Activated naive CD8-positive, alpha-beta T cell treated with anti-CD3 and anti-CD28 coated beads for 36 hours (primary cell): ENCODE data around the gene NOP9. TPM values are rescaled to one million over a fixed set of nuclear protein-coding genes. Genes with fewer than 3 reads are reported as not detected.

Source experiments
- DNase-seq: peaks from one replicate; pipeline ENCODE4 v3.0.0; 2021
- H3K27ac Mint-ChIP-seq: one replicate; pipeline ENCODE4 v1.8.0; 2022; ENCODE audit warnings: mild to moderate bottlenecking, moderate library complexity, mixed read lengths
- H3K27me3 Mint-ChIP-seq: one replicate; pipeline ENCODE4 v1.8.0; 2022; ENCODE audit warnings: mild to moderate bottlenecking, mixed read lengths
- H3K36me3 Mint-ChIP-seq: one replicate; pipeline ENCODE4 v1.8.0; 2021; ENCODE audit warnings: mild to moderate bottlenecking, mixed read lengths
- H3K4me1 Mint-ChIP-seq: one replicate; pipeline ENCODE4 v1.8.0; 2021; ENCODE audit warnings: mixed read lengths
- H3K4me3 Mint-ChIP-seq: one replicate; pipeline ENCODE4 v1.8.0; 2022; ENCODE audit warnings: mild to moderate bottlenecking, moderate library complexity, mixed read lengths
- H3K9me3 Mint-ChIP-seq: one replicate; pipeline ENCODE4 v1.8.0; 2022; ENCODE audit warnings: mixed read lengths
- total RNA-seq, 2 experiments: library from RNA; stranded (reverse); gene quantifications; one replicate each; pipeline ENCODE4 v1.2.3, GENCODE V29; 2021

The NOP9 gene
- total RNA-seq, 2 experiments from 2014 or later: 40.9 to 45.0 TPM

- peak; percentile 82 for DNase-seq
- Mint-ChIP-seq H3K9me3 (no peaks in the 10 kb centered on the region), H3K36me3 (peaks cover 3% of the 10 kb centered on the region), H3K4me3 (peak overlapping the region; percentile 76), H3K27me3 (peaks cover 49% of the 10 kb centered on the region), H3K4me1 (peaks cover 28% of the 10 kb centered on the region), H3K27ac (peak overlapping the region; percentile 64)
Measured at GRCh38 chr14:24332268-24332993, 32.8 kb downstream of the NOP9 start.

GRCh38 chr14:24334431-24335291 lies 35.0 kb downstream of the NOP9 start, which contains the start of gene ADCY4:
ADCY4 (minus strand) TSS chr14:24335071; CDS start chr14:24334652, 419 bp downstream.
- H3K27me3 Mint-ChIP-seq: peaks cover 49% of the 10 kb centered on the region
- no peak within 1 kb of the TSS for H3K27ac Mint-ChIP-seq
- H3K36me3 Mint-ChIP-seq: peaks cover 4% of the 10 kb centered on the region
- peak within 1 kb of the TSS; percentile 50 for H3K4me3 Mint-ChIP-seq
- H3K4me1 Mint-ChIP-seq: peaks cover 34% of the 10 kb centered on the region
- H3K9me3 Mint-ChIP-seq: no peaks in the 10 kb centered on the region
- no peak for DNase-seq

GRCh38 chr14:24335461-24336171 lies 36.0 kb downstream of the NOP9 start:
- DNase-seq: no peak
- H3K27ac Mint-ChIP-seq: no peak overlapping the region
- H3K4me1 Mint-ChIP-seq: peaks cover 39% of the 10 kb centered on the region
- H3K27me3 Mint-ChIP-seq: peaks cover 46% of the 10 kb centered on the region
- no peak overlapping the region for H3K4me3 Mint-ChIP-seq
- H3K9me3 Mint-ChIP-seq: no peaks in the 10 kb centered on the region
- peaks cover 4% of the 10 kb centered on the region for H3K36me3 Mint-ChIP-seq

- Mint-ChIP-seq H3K4me1 (peaks cover 32% of the 10 kb centered on the region), H3K27ac (no peak overlapping the region), H3K9me3 (no peaks in the 10 kb centered on the region), H3K4me3 (no peak overlapping the region), H3K27me3 (peaks cover 33% of the 10 kb centered on the region), H3K36me3 (peaks cover 4% of the 10 kb centered on the region)
- no peak for DNase-seq
Measured at GRCh38 chr14:24337144-24337823, 37.6 kb downstream of the NOP9 start.

- H3K4me1 Mint-ChIP-seq: peaks cover 29% of the 10 kb centered on the region
- no peak overlapping the region for H3K27ac Mint-ChIP-seq
- DNase-seq: no peak
- no peaks in the 10 kb centered on the region for H3K9me3 Mint-ChIP-seq
- H3K4me3 Mint-ChIP-seq: no peak overlapping the region
- peaks cover 28% of the 10 kb centered on the region for H3K27me3 Mint-ChIP-seq
- H3K36me3 Mint-ChIP-seq: peaks cover 4% of the 10 kb centered on the region
Measured at GRCh38 chr14:24337824-24338175, 38.1 kb downstream of the NOP9 start.

- Mint-ChIP-seq H3K4me1 (peaks cover 25% of the 10 kb centered on the region), H3K36me3 (peaks cover 4% of the 10 kb centered on the region), H3K4me3 (peak overlapping the region; percentile 85), H3K9me3 (no peaks in the 10 kb centered on the region), H3K27me3 (peaks cover 17% of the 10 kb centered on the region), H3K27ac (no peak overlapping the region)
- no peak for DNase-seq
Measured at GRCh38 chr14:24338843-24339242, 39.2 kb downstream of the NOP9 start.

- no peaks in the 10 kb centered on the region for H3K9me3 Mint-ChIP-seq
- DNase-seq: peak; percentile 66
Measured at GRCh38 chr14:24339284-24340151, 39.9 kb downstream of the NOP9 start, which contains the start of gene RIPK3. RIPK3 (minus strand) TSS chr14:24339991; CDS start chr14:24339826, 165 bp downstream.

GRCh38 chr14:24340606-24341005 lies 41.0 kb downstream of the NOP9 start:
- no peak for DNase-seq
- peaks cover 20% of the 10 kb centered on the region for H3K4me1 Mint-ChIP-seq
- peaks cover 4% of the 10 kb centered on the region for H3K36me3 Mint-ChIP-seq
- no peak overlapping the region for H3K4me3 Mint-ChIP-seq
- no peaks in the 10 kb centered on the region for H3K9me3 Mint-ChIP-seq
- no peak overlapping the region for H3K27ac Mint-ChIP-seq
- H3K27me3 Mint-ChIP-seq: peaks cover 9% of the 10 kb centered on the region

More at GRCh38 chr14:24339284-24340151, 39.9 kb downstream of the NOP9 start, which contains the start of gene RIPK3:
- Mint-ChIP-seq H3K27ac (peak within 1 kb of the TSS; percentile 76), H3K4me1 (peaks cover 22% of the 10 kb centered on the region), H3K36me3 (peaks cover 4% of the 10 kb centered on the region), H3K27me3 (peaks cover 11% of the 10 kb centered on the region), H3K4me3 (peak within 1 kb of the TSS; percentile 85)

GRCh38 chr14:24342889-24343288 lies 43.2 kb downstream of the NOP9 start:
- H3K27ac Mint-ChIP-seq: no peak overlapping the region
- H3K36me3 Mint-ChIP-seq: no peaks in the 10 kb centered on the region
- no peak overlapping the region for H3K4me3 Mint-ChIP-seq
- H3K9me3 Mint-ChIP-seq: no peaks in the 10 kb centered on the region
- H3K4me1 Mint-ChIP-seq: peaks cover 18% of the 10 kb centered on the region
- DNase-seq: no peak
- peaks cover 9% of the 10 kb centered on the region for H3K27me3 Mint-ChIP-seq

GRCh38 chr14:24343795-24344660 lies 44.4 kb downstream of the NOP9 start:
- H3K9me3 Mint-ChIP-seq: no peaks in the 10 kb centered on the region
- no peaks in the 10 kb centered on the region for H3K36me3 Mint-ChIP-seq

GRCh38 chr14:24347134-24347533 lies 47.5 kb downstream of the NOP9 start:
- Mint-ChIP-seq H3K27ac (no peak overlapping the region), H3K4me1 (no peaks in the 10 kb centered on the region), H3K36me3 (no peaks in the 10 kb centered on the region), H3K4me3 (no peak overlapping the region), H3K9me3 (no peaks in the 10 kb centered on the region), H3K27me3 (peaks cover 42% of the 10 kb centered on the region)
- DNase-seq: no peak

More at GRCh38 chr14:24343795-24344660, 44.4 kb downstream of the NOP9 start:
- no peak overlapping the region for H3K4me3 Mint-ChIP-seq
- H3K4me1 Mint-ChIP-seq: peaks cover 11% of the 10 kb centered on the region
- no peak overlapping the region for H3K27ac Mint-ChIP-seq
- peaks cover 18% of the 10 kb centered on the region for H3K27me3 Mint-ChIP-seq
- no peak for DNase-seq

GRCh38 chr14:24348186-24348585 lies 48.5 kb downstream of the NOP9 start:
- Mint-ChIP-seq H3K4me3 (no peak overlapping the region), H3K27me3 (peaks cover 52% of the 10 kb centered on the region), H3K9me3 (no peaks in the 10 kb centered on the region), H3K27ac (no peak overlapping the region), H3K36me3 (no peaks in the 10 kb centered on the region), H3K4me1 (no peaks in the 10 kb centered on the region)
- DNase-seq: no peak

- no peak overlapping the region for H3K4me3 Mint-ChIP-seq
- H3K27me3 Mint-ChIP-seq: peaks cover 49% of the 10 kb centered on the region
- H3K27ac Mint-ChIP-seq: no peak overlapping the region
- H3K9me3 Mint-ChIP-seq: no peaks in the 10 kb centered on the region
- DNase-seq: no peak
- no peaks in the 10 kb centered on the region for H3K36me3 Mint-ChIP-seq
- no peaks in the 10 kb centered on the region for H3K4me1 Mint-ChIP-seq
Measured at GRCh38 chr14:24349742-24350141, 50.1 kb downstream of the NOP9 start.
